Adrenal gland (tissue), 12 donors: Measurements from ENCODE around the gene LRP8. TPM values are rescaled to one million over a fixed set of nuclear protein-coding genes. Genes with fewer than 3 reads are reported as not detected.

ENCODE experiments used
- DNase-seq, 7 donors: peaks; one replicate each; pipeline ENCODE4 v3.0.0-alpha.2; 2019 to 2020
- H3K27ac ChIP-seq, 5 donors: fragments of 200-600 bp; sonication (generic) in 4 of 5; 1 replicate in 3 of 5; 2 replicates in 2 of 5; pipeline versions ENCODE4 v1.5.1 to v1.8.0; 2016 to 2020; ENCODE audit warnings: mild to moderate bottlenecking in 1 of 5
- H3K27me3 ChIP-seq: fragments of 200-600 bp; 2 replicates; pipeline ENCODE4 v1.8.0; 2021
- H3K36me3 ChIP-seq, 2 donors: fragments of 200-600 bp; replicated peaks in 1 of 2; 1 replicate in 1 of 2; 2 replicates in 1 of 2; pipeline versions ENCODE4 v1.5.1 to v1.8.0; 2018 to 2022
- H3K4me1 ChIP-seq, 2 donors: fragments of 200-600 bp; replicated peaks in 1 of 2; 1 replicate in 1 of 2; 2 replicates in 1 of 2; pipeline versions ENCODE4 v1.5.1 to v1.8.0; 2018 to 2021
- H3K4me3 ChIP-seq, 4 donors: fragments of 200-600 bp; sonication (generic) in 3 of 4; one replicate each; pipeline ENCODE4 v1.5.1; 2016 to 2018
- H3K9me3 ChIP-seq, 3 donors: fragments of 200-600 bp; sonication (generic) in 1 of 3; replicated peaks in 1 of 3; 1 replicate in 2 of 3; 2 replicates in 1 of 3; pipeline versions ENCODE4 v1.5.1 to v1.8.0; 2016 to 2021
- POLR2A ChIP-seq, 2 donors: fragments of 450-650 bp; IDR thresholded peaks; one replicate each; pipeline ENCODE4 v1.6.1; 2017; ENCODE audit warnings: antibody characterized with exemption in 2 of 2, mild to moderate bottlenecking in 2 of 2, moderate library complexity in 1 of 2
- WGBS, 4 donors: extraction: QIAGEN DNeasy Blood & Tissue Kit in 2 of 4; methylation state at CpG; one replicate each; pipeline versions ENCODE4 v1.1.5 to v1.1.7; 2013 to 2017; 5-methylcytosine and 5-hydroxymethylcytosine counted together
- intact Hi-C, 2 donors: fragments of 100-400 bp; cut with DNase I; formaldehyde crosslinking; loops; one replicate each; pipeline versions ENCODE4 v1.14.1 to v1.15.0; 2022 to 2023
- polyA plus RNA-seq, 3 donors: library from polyadenylated mRNA; stranded (reverse); fragments of 200-250 nt in 2 of 3; fragments of 350-450 nt in 1 of 3; fragmentation: Illumina TruSeq in 1 of 3; extraction: RNeasy Lipid Tissue Mini Kit (QIAGEN cat#74804) in 1 of 3; gene quantifications; one replicate each; pipeline ENCODE4 v1.2.3, GENCODE V29; 2013 to 2014
- total RNA-seq, 9 donors: library from RNA; depleted of rRNA in 4 of 9; stranded (reverse); fragments of >200 nt in 4 of 9; fragments of 120-200 nt in 1 of 9; fragmentation: NEBNext Ultra II Directional in 1 of 9; extraction: Animal tissue kit (Norgen Biotek cat#: 25700) in 1 of 9; gene quantifications; one replicate each; pipeline versions ENCODE4 v1.1.0 to v1.2.4, GENCODE V29; 2013 to 2023
- TF ChIP-seq, protein P1 (sequence below), 6 experiments: fragments of 450-650 bp in 4 of 6; fragments of 200-600 bp in 2 of 6; sonication (generic) in 1 of 6; IDR thresholded peaks; 1 replicate in 5 of 6; 2 replicates in 1 of 6; pipeline versions ENCODE4 v1.5.1 to v1.8.0; 2016 to 2021; ENCODE audit warnings: antibody characterized with exemption in 6 of 6, mild to moderate bottlenecking in 2 of 6, moderate library complexity in 1 of 6
- donor health status: healthy with polysubstance abuse.
- donor health status: Bipolar disorder and iron deficiency.
- donor health status: DM: yes; HTN: yes; CAD: no.
- donor health status: DM: no; HTN: no; CAD: no.
- donor health status: DM: no; HTN: no; CAD: no.
- donor health status: DM: yes; HTN: yes; CAD: no.

LRP8 gene
- total and polyA plus RNA-seq, 12 donors, result 0.64 to 7.6 (median 2.7) TPM

DNA sequence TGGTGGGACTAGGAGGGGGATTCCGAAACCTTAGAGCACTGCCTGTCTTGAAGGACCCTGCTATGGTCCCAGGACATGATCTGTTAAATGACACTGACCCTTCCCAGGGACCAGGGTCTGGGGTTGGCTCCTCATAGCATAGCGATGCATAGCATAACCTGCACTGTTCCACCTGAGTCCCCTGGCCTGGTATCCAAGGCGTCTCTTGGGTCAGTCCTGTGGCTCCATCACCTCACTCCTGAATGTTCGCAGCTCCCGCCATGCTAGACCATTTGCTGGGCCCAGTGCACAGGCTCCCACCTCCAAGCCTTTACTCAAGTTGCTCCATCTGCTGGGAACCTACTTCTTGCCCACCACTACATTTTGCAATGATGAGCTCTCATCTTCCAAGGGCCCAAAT is 50.5 kb downstream of the LRP8 start:
- TF ChIP-seq POLR2A (IDR thresholded peaks at IDR 0.05), result no peak
- TF ChIP-seq, protein P1, sequence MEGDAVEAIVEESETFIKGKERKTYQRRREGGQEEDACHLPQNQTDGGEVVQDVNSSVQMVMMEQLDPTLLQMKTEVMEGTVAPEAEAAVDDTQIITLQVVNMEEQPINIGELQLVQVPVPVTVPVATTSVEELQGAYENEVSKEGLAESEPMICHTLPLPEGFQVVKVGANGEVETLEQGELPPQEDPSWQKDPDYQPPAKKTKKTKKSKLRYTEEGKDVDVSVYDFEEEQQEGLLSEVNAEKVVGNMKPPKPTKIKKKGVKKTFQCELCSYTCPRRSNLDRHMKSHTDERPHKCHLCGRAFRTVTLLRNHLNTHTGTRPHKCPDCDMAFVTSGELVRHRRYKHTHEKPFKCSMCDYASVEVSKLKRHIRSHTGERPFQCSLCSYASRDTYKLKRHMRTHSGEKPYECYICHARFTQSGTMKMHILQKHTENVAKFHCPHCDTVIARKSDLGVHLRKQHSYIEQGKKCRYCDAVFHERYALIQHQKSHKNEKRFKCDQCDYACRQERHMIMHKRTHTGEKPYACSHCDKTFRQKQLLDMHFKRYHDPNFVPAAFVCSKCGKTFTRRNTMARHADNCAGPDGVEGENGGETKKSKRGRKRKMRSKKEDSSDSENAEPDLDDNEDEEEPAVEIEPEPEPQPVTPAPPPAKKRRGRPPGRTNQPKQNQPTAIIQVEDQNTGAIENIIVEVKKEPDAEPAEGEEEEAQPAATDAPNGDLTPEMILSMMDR (IDR thresholded peaks at IDR 0.05), result no peak
- H3K4me1 ChIP-seq, result no peaks in the 10 kb centered on the region
- no peaks in the 10 kb centered on the region for H3K9me3 ChIP-seq
- H3K27ac ChIP-seq, result no peak overlapping the region
- DNase-seq, result no peak
- no peaks in the 10 kb centered on the region for H3K27me3 ChIP-seq
- 84 to 95% (median 91%) methylated on average over 4 to 5 of the region's 5 CpGs for WGBS, 4 donors
- no peaks in the 10 kb centered on the region for H3K36me3 ChIP-seq
- H3K4me3 ChIP-seq, result no peak overlapping the region
- intact Hi-C loops, result no loop called here

GRCh38 chr1:53276902-53277281 is 51.0 kb downstream of the LRP8 start:
- TF ChIP-seq, protein P1 (IDR thresholded peaks at IDR 0.05), result no peak
- TF ChIP-seq POLR2A (IDR thresholded peaks at IDR 0.05), result no peak
- 82 to 85% (median 84%) methylated on average over 11 to 46 of the region's 46 CpGs for WGBS, 4 donors
- no peak for DNase-seq

DNA sequence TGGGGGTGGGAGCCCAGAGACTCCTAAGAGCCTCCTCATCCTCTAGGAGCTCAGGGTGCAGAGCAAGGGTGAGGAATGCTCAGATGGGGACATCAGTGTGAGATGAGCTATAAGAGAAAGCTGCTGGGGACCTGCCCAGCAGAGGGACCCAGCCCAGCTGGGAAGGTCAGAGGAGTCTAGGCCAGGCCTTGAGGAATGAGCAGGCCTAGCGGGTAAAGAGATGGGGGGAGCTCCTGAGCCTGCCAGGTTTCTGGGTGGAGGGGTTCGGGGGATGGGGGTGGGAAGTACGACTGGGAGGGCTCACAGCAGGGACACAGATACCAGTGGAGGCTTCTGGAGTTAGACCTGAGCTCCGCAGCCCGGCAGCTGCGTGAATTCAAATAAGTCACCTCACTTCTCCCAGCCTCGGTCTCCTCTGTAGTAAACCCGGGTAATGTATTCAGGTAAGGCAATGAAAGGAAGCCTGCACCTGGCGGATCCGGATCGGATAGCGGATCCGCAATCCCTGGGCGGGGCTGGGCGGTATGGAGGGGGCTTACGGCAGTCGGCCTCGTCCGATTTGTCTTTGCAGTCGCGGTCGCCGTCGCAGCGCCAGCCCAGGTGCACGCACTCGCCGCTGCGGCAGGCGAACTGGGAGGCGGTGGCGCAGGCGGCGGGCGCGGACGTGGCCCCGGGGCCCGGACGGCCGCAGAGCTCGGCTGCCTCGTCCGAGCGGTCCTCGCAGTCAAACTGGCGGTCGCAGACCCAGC is 51.5 kb downstream of the LRP8 start:
- DNase-seq, result no peak
- Histone ChIP-seq H3K4me3 (no peak overlapping the region), H3K27ac (no peak overlapping the region), H3K4me1 (no peaks in the 10 kb centered on the region), H3K9me3 (no peaks in the 10 kb centered on the region), H3K27me3 (no peaks in the 10 kb centered on the region), H3K36me3 (no peaks in the 10 kb centered on the region)
- intact Hi-C loops, result no loop called here
- 77 to 90% (median 86%) methylated on average over 29 to 48 of the region's 48 CpGs for WGBS, 4 donors
- TF ChIP-seq POLR2A (IDR thresholded peaks at IDR 0.05), result no peak
- TF ChIP-seq, protein P1 (IDR thresholded peaks at IDR 0.05), result no peak

More at GRCh38 chr1:53276902-53277281, 51.0 kb downstream of the LRP8 start:
- Histone ChIP-seq H3K4me1 (no peaks in the 10 kb centered on the region), H3K36me3 (no peaks in the 10 kb centered on the region), H3K4me3 (no peak overlapping the region), H3K9me3 (no peaks in the 10 kb centered on the region), H3K27me3 (no peaks in the 10 kb centered on the region), H3K27ac (no peak overlapping the region)
- intact Hi-C loops, result no loop called here

- intact Hi-C loops, result no loop called here
Measured at GRCh38 chr1:53275566-53275965, 52.3 kb downstream of the LRP8 start.

More at GRCh38 chr1:53275566-53275965, 52.3 kb downstream of the LRP8 start:
- DNase-seq, result no peak
- no peaks in the 10 kb centered on the region for H3K36me3 ChIP-seq
- H3K4me3 ChIP-seq, result no peak overlapping the region
- TF ChIP-seq POLR2A (IDR thresholded peaks at IDR 0.05), result no peak
- TF ChIP-seq, protein P1 (IDR thresholded peaks at IDR 0.05), result no peak
- no peaks in the 10 kb centered on the region for H3K4me1 ChIP-seq
- no peak overlapping the region for H3K27ac ChIP-seq
- WGBS, 4 donors, result 74 to 92% (median 80%) methylated on average over 2 to 3 of the region's 3 CpGs
- no peaks in the 10 kb centered on the region for H3K27me3 ChIP-seq
- no peaks in the 10 kb centered on the region for H3K9me3 ChIP-seq
